Measurements from ENCODE around the gene ATG9B.

The ATG9B gene

GRCh38 chr7:151010307-151011096 is 13.8 kb downstream of the ATG9B start:
- no peak for DNase-seq (ENCODE audit: low read depth in 1 of 2, low spot score in 1 of 2)
- H3K4me3 ChIP-seq (replicated peaks; ENCODE audit: insufficient read depth, low read length) = no peak overlapping the region
- H3K27ac ChIP-seq (replicated peaks) = no peak overlapping the region
- peaks cover 6% of the 10 kb centered on the region for H3K27me3 ChIP-seq (ENCODE audit: insufficient read depth, poor library complexity, severe bottlenecking)
- TF ChIP-seq SPI1 (IDR thresholded peaks at IDR 0.05; ENCODE audit: borderline replicate concordance, low read depth) = no peak
- no peak for TF ChIP-seq CTCF (IDR thresholded peaks at IDR 0.05; ENCODE audit: insufficient read depth, low read length)
- TF ChIP-seq POLR2AphosphoS5 (IDR thresholded peaks at IDR 0.05; ENCODE audit: low read depth) = no peak
- TF ChIP-seq REST (IDR thresholded peaks at IDR 0.05; ENCODE audit: insufficient replicate concordance, low read depth) = no peak
- no peak for TF ChIP-seq GABPA (IDR thresholded peaks at IDR 0.05; ENCODE audit: low read depth)

- TF ChIP-seq CTCF (IDR thresholded peaks at IDR 0.05; ENCODE audit: insufficient read depth, low read length) (no peak), GABPA (IDR thresholded peaks at IDR 0.05; ENCODE audit: low read depth) (no peak), SPI1 (IDR thresholded peaks at IDR 0.05; ENCODE audit: borderline replicate concordance, low read depth) (no peak), REST (IDR thresholded peaks at IDR 0.05; ENCODE audit: insufficient replicate concordance, low read depth) (no peak), POLR2AphosphoS5 (IDR thresholded peaks at IDR 0.05; ENCODE audit: low read depth) (no peak)
- no peak for DNase-seq (ENCODE audit: low read depth in 1 of 2, low spot score in 1 of 2)
- Histone ChIP-seq H3K27ac (replicated peaks) (no peak overlapping the region), H3K4me3 (replicated peaks; ENCODE audit: insufficient read depth, low read length) (no peak overlapping the region), H3K27me3 (ENCODE audit: insufficient read depth, poor library complexity, severe bottlenecking) (peaks cover 6% of the 10 kb centered on the region)
Measured at GRCh38 chr7:151010037-151010306, 14.3 kb downstream of the ATG9B start.

GRCh38 chr7:151009327-151010036 is 14.8 kb downstream of the ATG9B start:
- DNase-seq (ENCODE audit: low read depth in 1 of 2, low spot score in 1 of 2) = no peak
- TF ChIP-seq POLR2AphosphoS5 (IDR thresholded peaks at IDR 0.05; ENCODE audit: low read depth) = no peak
- no peak for TF ChIP-seq GABPA (IDR thresholded peaks at IDR 0.05; ENCODE audit: low read depth)
- TF ChIP-seq REST (IDR thresholded peaks at IDR 0.05; ENCODE audit: insufficient replicate concordance, low read depth) = no peak
- no peak for TF ChIP-seq SPI1 (IDR thresholded peaks at IDR 0.05; ENCODE audit: borderline replicate concordance, low read depth)
- TF ChIP-seq CTCF (IDR thresholded peaks at IDR 0.05; ENCODE audit: insufficient read depth, low read length) = no peak
- Histone ChIP-seq H3K27me3 (ENCODE audit: insufficient read depth, poor library complexity, severe bottlenecking) (peaks cover 6% of the 10 kb centered on the region), H3K4me3 (replicated peaks; ENCODE audit: insufficient read depth, low read length) (no peak overlapping the region), H3K27ac (replicated peaks) (no peak overlapping the region)

Measured in HL-60 (cell line).